H1 (cell line): ENCODE results near the gene REM2. TPM values are rescaled to one million over a fixed set of nuclear protein-coding genes. Genes with fewer than 3 reads are reported as not detected.

Experiments used
- CTCF ChIA-PET: fragments of 300-600 bp; sonication (Branson Sonifier 250); formaldehyde crosslinking; loops from one replicate; lab custom pipeline; 2021; ENCODE audit not compliant: partially characterized antibody; lab: Charles Lee
- POLR2A ChIA-PET: fragments of 300-600 bp; sonication (Branson Sonifier 250); formaldehyde crosslinking; loops from one replicate; lab custom pipeline; 2021; ENCODE audit warnings: inconsistent platforms; ENCODE audit not compliant: partially characterized antibody; lab: Charles Lee
- DNase-seq, 2 experiments: peaks; one replicate each; pipeline versions ENCODE4 v3.0.0 to v3.0.0-alpha.2; 2010 to 2022; ENCODE audit warnings: low spot score in 2 of 2, low read depth in 1 of 2, mixed read lengths in 1 of 2
- FAIRE-seq: peaks from 2 replicates; lab custom pipeline; 2011; peaks lifted over from hg19 to GRCh38; lab: Jason Lieb, UNC
- H2AFZ ChIP-seq: 2 replicates; pipeline ENCODE4 v1.8.1; 2012; ENCODE audit warnings: low read length, inconsistent platforms
- H2AK5ac ChIP-seq: 2 replicates; pipeline ENCODE4 v1.6.1; 2013; ENCODE audit warnings: low read depth, low read length
- H2BK120ac ChIP-seq: replicated peaks from 2 replicates; pipeline ENCODE3; 2013; ENCODE audit warnings: low read depth, low read length, inconsistent platforms
- H2BK12ac ChIP-seq: 2 replicates; pipeline ENCODE4 v1.6.1; 2013; ENCODE audit warnings: low read depth, low read length
- H2BK15ac ChIP-seq: 2 replicates; pipeline ENCODE4 v1.6.1; 2013; ENCODE audit warnings: low read length
- H2BK20ac ChIP-seq: 2 replicates; pipeline ENCODE4 v1.6.1; 2013; ENCODE audit warnings: low read length
- H2BK5ac ChIP-seq: 2 replicates; pipeline ENCODE4 v1.6.1; 2013; ENCODE audit warnings: low read depth, low read length
- H3K14ac ChIP-seq: 2 replicates; pipeline ENCODE4 v1.6.1; 2013; ENCODE audit warnings: inconsistent platforms; ENCODE audit not compliant: insufficient read length
- H3K18ac ChIP-seq: 2 replicates; pipeline ENCODE4 v1.6.1; 2013; ENCODE audit warnings: low read length; ENCODE audit errors: extremely low read depth
- H3K23ac ChIP-seq: 2 replicates; pipeline ENCODE4 v1.6.1; 2013; ENCODE audit warnings: inconsistent platforms; ENCODE audit not compliant: insufficient read length
- H3K23me2 ChIP-seq: 2 replicates; pipeline ENCODE4 v1.6.1; 2013; ENCODE audit warnings: low read depth, low read length
- H3K27ac ChIP-seq: 2 replicates; pipeline ENCODE4 v1.6.1; 2011; ENCODE audit warnings: low read depth, low read length, inconsistent platforms
- H3K27me3 ChIP-seq, 4 experiments: replicated peaks in 1 of 4; 1 replicate in 1 of 4; 2 replicates in 3 of 4; pipeline versions ENCODE4 v1.6.1 to v1.8.1; 2011 to 2013; ENCODE audit warnings: low read length in 3 of 4, mild to moderate bottlenecking in 3 of 4, inconsistent platforms in 2 of 4, mixed read lengths in 2 of 4, moderate library complexity in 1 of 4; ENCODE audit not compliant: control insufficient read depth in 3 of 4, insufficient read depth in 3 of 4; ENCODE audit errors: extremely low read depth in 1 of 4
- H3K36me3 ChIP-seq, 4 experiments: 2 replicates each; pipeline versions ENCODE4 v1.6.1 to v1.8.1; 2011 to 2013; ENCODE audit warnings: mild to moderate bottlenecking in 4 of 4, low read length in 3 of 4, moderate library complexity in 2 of 4, control low read depth in 1 of 4, inconsistent platforms in 1 of 4; ENCODE audit not compliant: insufficient read depth in 4 of 4, control insufficient read depth in 2 of 4
- H3K4ac ChIP-seq: replicated peaks from 2 replicates; pipeline ENCODE3; 2013; ENCODE audit warnings: low read length, low read depth, mixed read lengths, inconsistent platforms; ENCODE audit not compliant: insufficient read length
- H3K4me1 ChIP-seq, 4 experiments: replicated peaks in 1 of 4; 1 replicate in 1 of 4; 2 replicates in 3 of 4; pipeline versions ENCODE4 v1.6.1 to v1.8.1; 2011 to 2013; ENCODE audit warnings: low read length in 3 of 4, inconsistent platforms in 2 of 4, mixed read lengths in 1 of 4; ENCODE audit not compliant: insufficient read depth in 4 of 4, control insufficient read depth in 3 of 4
- H3K4me2 ChIP-seq, 2 experiments: 2 replicates each; pipeline versions ENCODE4 v1.6.1 to v1.8.1; 2011 to 2013; ENCODE audit warnings: low read depth in 2 of 2, low read length in 2 of 2, control low read depth in 1 of 2, inconsistent platforms in 1 of 2, mild to moderate bottlenecking in 1 of 2; ENCODE audit not compliant: insufficient read depth in 1 of 2
- H3K4me3 ChIP-seq, 4 experiments: fragments of 200-600, 300-600 bp in 1 of 4; sonication (generic), shearing (Covaris generic), sonication (Bioruptor Twin) in 1 of 4; 2 replicates each; pipeline versions ENCODE4 v1.5.1 to v1.8.1; 2011 to 2016; ENCODE audit warnings: low read length in 4 of 4, low read depth in 3 of 4, control low read depth in 2 of 4, inconsistent platforms in 2 of 4, mild to moderate bottlenecking in 2 of 4, mixed read lengths in 1 of 4, moderate library complexity in 1 of 4; ENCODE audit not compliant: insufficient read depth in 2 of 4; ENCODE audit errors: extremely low read depth in 1 of 4
- H3K56ac ChIP-seq: replicated peaks from 2 replicates; pipeline ENCODE3; 2013; ENCODE audit warnings: low read depth, mild to moderate bottlenecking, mixed read lengths, low read length, inconsistent platforms; ENCODE audit not compliant: insufficient read length
- H3K79me1 ChIP-seq: 2 replicates; pipeline ENCODE4 v1.6.1; 2013; ENCODE audit warnings: low read depth, low read length, control low read depth
- H3K79me2 ChIP-seq, 2 experiments: 2 replicates each; pipeline versions ENCODE4 v1.6.1 to v1.8.1; 2012 to 2013; ENCODE audit warnings: low read length in 2 of 2, mild to moderate bottlenecking in 2 of 2, inconsistent platforms in 1 of 2; ENCODE audit not compliant: insufficient read depth in 2 of 2, control insufficient read depth in 1 of 2
- H3K9ac ChIP-seq, 4 experiments: replicated peaks in 1 of 4; 1 replicate in 1 of 4; 2 replicates in 3 of 4; pipeline versions ENCODE4 v1.6.1 to v1.8.1; 2011 to 2013; ENCODE audit warnings: low read depth in 3 of 4, low read length in 3 of 4, control low read depth in 2 of 4, mild to moderate bottlenecking in 2 of 4, moderate library complexity in 2 of 4, inconsistent platforms in 1 of 4; ENCODE audit errors: extremely low read depth in 1 of 4
- H3K9me3 ChIP-seq, 2 experiments: 2 replicates each; pipeline versions ENCODE4 v1.6.1 to v1.8.1; 2012 to 2013; ENCODE audit warnings: mild to moderate bottlenecking in 2 of 2, moderate library complexity in 2 of 2, control low read depth in 1 of 2, inconsistent platforms in 1 of 2, low read depth in 1 of 2, low read length in 1 of 2, mixed read lengths in 1 of 2; ENCODE audit not compliant: insufficient read depth in 2 of 2
- H4K20me1 ChIP-seq, 2 experiments: replicated peaks in 1 of 2; 2 replicates each; pipeline versions ENCODE3 to v1.8.1; 2011 to 2013; ENCODE audit warnings: inconsistent platforms in 2 of 2, low read length in 2 of 2, mild to moderate bottlenecking in 1 of 2; ENCODE audit not compliant: insufficient read depth in 2 of 2, control insufficient read depth in 1 of 2
- H4K5ac ChIP-seq: 2 replicates; pipeline ENCODE4 v1.6.1; 2013; ENCODE audit warnings: low read length, low read depth, mixed read lengths, inconsistent platforms; ENCODE audit not compliant: insufficient read length
- H4K8ac ChIP-seq: 2 replicates; pipeline ENCODE4 v1.8.0; 2013; ENCODE audit warnings: mild to moderate bottlenecking, moderate library complexity, low read length, inconsistent platforms; ENCODE audit not compliant: insufficient read depth; ENCODE audit errors: extremely low read depth
- H4K91ac ChIP-seq: replicated peaks from 2 replicates; pipeline ENCODE3; 2013; ENCODE audit warnings: low read length, mixed read lengths, inconsistent platforms; ENCODE audit not compliant: insufficient read length
- BACH1 ChIP-seq: IDR thresholded peaks from 2 replicates; pipeline ENCODE4 v1.6.1; 2012; ENCODE audit warnings: low read length, improper control_type of control experiment
- EP300 ChIP-seq, 2 experiments: IDR thresholded peaks; 1 replicate in 1 of 2; 2 replicates in 1 of 2; pipeline ENCODE4 v1.6.1; 2011 to 2012; ENCODE audit warnings: low read depth in 2 of 2, low read length in 2 of 2, mild to moderate bottlenecking in 2 of 2, borderline replicate concordance in 1 of 2, inconsistent platforms in 1 of 2, moderate library complexity in 1 of 2
- KDM4A ChIP-seq: IDR thresholded peaks from one replicate; pipeline ENCODE4 v1.7.1; 2012; ENCODE audit warnings: low read depth, mild to moderate bottlenecking, moderate library complexity, low read length, inconsistent platforms; ENCODE audit not compliant: severe bottlenecking
- RAD21 ChIP-seq, 2 experiments: IDR thresholded peaks in 1 of 2; conservative IDR thresholded peaks in 1 of 2; 2 replicates each; pipeline ENCODE4 v1.6.1; 2011; ENCODE audit warnings: low read depth in 2 of 2, low read length in 2 of 2, improper control_type of control experiment in 1 of 2, inconsistent platforms in 1 of 2, mild to moderate bottlenecking in 1 of 2, moderate library complexity in 1 of 2
- RFX5 ChIP-seq: IDR thresholded peaks from 2 replicates; pipeline ENCODE4 v1.6.1; 2011; ENCODE audit warnings: low read depth, low read length, improper control_type of control experiment, borderline replicate concordance
- RNF2 ChIP-seq: fragments of 200-900, 300-1000 bp; sonication (generic); IDR thresholded peaks from 2 replicates; pipeline ENCODE4 v1.7.1; 2016; ENCODE audit warnings: borderline replicate concordance, low read depth, mild to moderate bottlenecking, antibody characterized with exemption, low read length; ENCODE audit not compliant: poor library complexity, severe bottlenecking; ENCODE audit errors: missing control alignments
- SIX5 ChIP-seq: IDR thresholded peaks from 2 replicates; pipeline ENCODE4 v1.6.1; 2011; ENCODE audit warnings: mild to moderate bottlenecking, low read depth, low read length
- TAF1 ChIP-seq: IDR thresholded peaks from 2 replicates; pipeline ENCODE4 v1.6.1; 2011; ENCODE audit warnings: mild to moderate bottlenecking, low read depth, low read length
- TBP ChIP-seq: IDR thresholded peaks from 2 replicates; pipeline ENCODE4 v1.6.1; 2011; ENCODE audit warnings: low read depth, low read length, improper control_type of control experiment
- TEAD4 ChIP-seq: IDR thresholded peaks from 2 replicates; pipeline ENCODE4 v1.6.1; 2012; ENCODE audit warnings: low read depth, low read length, inconsistent platforms, mixed read lengths
- WGBS, 2 experiments: shearing (Covaris generic) in 1 of 2; methylation state at CpG; one replicate each; pipeline versions ENCODE4 v1.1.6 to v1.1.7; 2013 to 2015; ENCODE audit warnings: low lambda C conversion rate in 2 of 2, mixed read lengths in 2 of 2, inconsistent platforms in 1 of 2, low coverage in 1 of 2, missing lambda C conversion rate in 1 of 2; ENCODE audit not compliant: insufficient replicate concordance in 2 of 2, insufficient coverage in 1 of 2, insufficient read length in 1 of 2; ENCODE audit errors: extremely low coverage in 1 of 2, missing lambda C conversion rate in 1 of 2; 5-methylcytosine and 5-hydroxymethylcytosine counted together
- polyA plus RNA-seq, 7 experiments: library from polyadenylated mRNA; depleted of rRNA in 3 of 7; stranded (reverse) in 5 of 7; unstranded in 2 of 7; fragments of >200 nt in 5 of 7; fragments of 200-250 nt in 2 of 7; gene quantifications; 1 replicate in 5 of 7; 2 replicates in 1 of 7; 4 replicates in 1 of 7; pipeline versions ENCODE4 v1.2.1 to v1.2.3, GENCODE V29; 2011 to 2013; ENCODE audit warnings: missing spikeins in 2 of 7, mixed read lengths in 2 of 7
- total RNA-seq: library from RNA; stranded (reverse); fragmentation: NEBNext Ultra II Directional; extraction: Animal tissue kit (Norgen Biotek cat#: 25700); gene quantifications from 2 replicates; pipeline ENCODE4 v1.2.1, GENCODE V29; 2021

Gene REM2
- total and polyA plus RNA-seq, 2 of the 8 experiments (the other 6 are each of a cell fraction or from before 2014, with no cell fraction given), result 1.00 to 1.1 TPM

DNA sequence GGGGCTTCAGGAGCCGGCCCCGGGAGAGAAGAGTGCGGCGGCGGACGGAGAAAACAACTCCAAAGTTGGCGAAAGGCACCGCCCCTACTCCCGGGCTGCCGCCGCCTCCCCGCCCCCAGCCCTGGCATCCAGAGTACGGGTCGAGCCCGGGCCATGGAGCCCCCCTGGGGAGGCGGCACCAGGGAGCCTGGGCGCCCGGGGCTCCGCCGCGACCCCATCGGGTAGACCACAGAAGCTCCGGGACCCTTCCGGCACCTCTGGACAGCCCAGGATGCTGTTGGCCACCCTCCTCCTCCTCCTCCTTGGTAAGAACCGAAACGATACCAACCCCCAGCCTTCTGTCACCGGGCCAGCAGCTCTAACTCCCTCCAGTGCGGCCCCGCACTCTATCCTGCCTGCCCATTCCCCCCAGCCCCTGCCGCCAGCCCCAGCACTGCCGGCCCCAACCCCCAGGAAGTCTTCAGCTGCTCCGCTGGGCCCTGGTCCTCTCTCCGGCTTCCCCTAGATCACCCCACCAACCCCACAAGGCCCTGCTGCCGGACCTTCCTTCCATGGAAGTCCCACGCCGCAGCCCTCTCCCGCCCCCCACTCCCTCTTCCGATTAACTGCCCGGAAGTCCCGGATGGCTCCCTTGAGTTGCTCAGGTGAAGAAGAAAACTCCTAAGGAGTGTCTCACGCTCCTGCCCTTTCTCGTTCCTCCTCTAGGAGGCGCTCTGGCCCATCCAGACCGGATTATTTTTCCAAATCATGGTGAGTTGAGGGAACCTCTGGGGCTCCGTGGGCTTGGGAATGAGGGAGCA lies 10.8 kb upstream of the REM2 start:
- POLR2A ChIA-PET, result interaction anchor here (1.1 to 6.6 kb wide), 7 partner anchors 12 to 135 kb away, joined by 3 to 54 read pairs (median 6); partner anchors contain the start of genes AJUBA, RBM23 and REM2
- TF ChIP-seq TEAD4 (no peak), KDM4A (no peak), RNF2 (no peak), TBP (peak; percentile 56; the same call in 1 of the 2 replicates), TAF1 (peak; percentile 56), RAD21 (IDR thresholded peaks at IDR 0.05 in 1 of 2, conservative IDR thresholded peaks at IDR 0.05 in 1 of 2; ENCODE audit: low read depth in 2 of 2, low read length in 2 of 2) (peak; percentile 75 to 84), SIX5 (no peak), RFX5 (no peak), EP300 (IDR thresholded peaks at IDR 0.05; ENCODE audit: borderline replicate concordance in 1 of 2, low read depth in 2 of 2, low read length in 2 of 2) (0 out of 3 replicates have a peak, but pooled peaks of 1 of the 2 experiments have one; percentile 59), BACH1 (0 out of 2 replicates have a peak, but pooled peaks have one; percentile 20)

More for the DNA sequence above, 10.8 kb upstream of the REM2 start:
- DNase-seq, result peak in 1 of 2 experiments; percentile 94
- Histone ChIP-seq H2AK5ac (no peak overlapping the region), H3K4me2 (peak overlapping the region; percentile 85 to 87), H2BK5ac (0 out of 2 replicates have a peak overlapping the region, but pooled peaks have one; percentile 35), H3K9ac (peak overlapping the region in 1 of 4 experiments; percentile 61; a peak in 2 of 7 replicates), H3K79me1 (no peaks in the 10 kb centered on the region), H2BK12ac (no peak overlapping the region), H3K79me2 (no peaks in the 10 kb centered on the region), H2BK120ac (no peak overlapping the region), H3K27ac (no peak overlapping the region), H3K4me3 (peak overlapping the region; percentile 64 to 86 (median 80)), H2AFZ (0 out of 2 replicates have a peak overlapping the region, but pooled peaks have one; percentile 2), H3K14ac (no peak overlapping the region), H3K23me2 (peaks cover 5% of the 10 kb centered on the region), H2BK15ac (no peak overlapping the region), H2BK20ac (no peak overlapping the region), H3K23ac (no peak overlapping the region), H3K56ac (no peak overlapping the region), H3K4ac (no peak overlapping the region), H4K20me1 (no peaks in the 10 kb centered on the region), H4K5ac (no peak overlapping the region), H3K18ac (peak overlapping the region; percentile 48), H4K91ac (no peak overlapping the region), H4K8ac (peak overlapping the region; percentile 36), H3K4me1 (peaks cover 0 to 9% (median 3%) of the 10 kb centered on the region in 4 experiments; a peak in 4 of 7 replicates), H3K36me3 (no peaks in the 10 kb centered on the region; a peak in 1 of 8 replicates), H3K9me3 (no peaks in the 10 kb centered on the region), H3K27me3 (no peaks in the 10 kb centered on the region)
- 3% methylated on average over 27 of the region's 45 CpGs; no CpG with 5 or more reads in 1 of the 2 experiments for WGBS, 2 experiments
- CTCF ChIA-PET, result interaction anchor here (0.7 to 56.0 kb wide), 15 partner anchors 10 to 314 kb away, joined by 3 to 1562 read pairs (median 4); partner anchors contain the start of genes MMP14, MRPL52, OXA1L and REM2
- no peak for FAIRE-seq
